Smooth muscle cell (in vitro differentiated cells): Measurements from ENCODE around the gene IL6ST. TPM values are rescaled to one million over a fixed set of nuclear protein-coding genes. Genes with fewer than 3 reads are reported as not detected.
A peak's percentile ranks its signal among the peaks of the same experiment; 100 is the strongest.

Experiments used
- DNase-seq: peaks from one replicate; lab custom pipeline; 2025; ENCODE audit not compliant: unreplicated experiment; lab: John Stamatoyannopoulos, UW
- H2AFZ ChIP-seq: fragments of 200-600 bp; sonication (generic); 2 replicates; pipeline ENCODE4 v1.6.0; 2016; ENCODE audit warnings: antibody characterized with exemption, low read depth, mild to moderate bottlenecking
- H3F3A ChIP-seq: fragments of 200-600 bp; sonication (generic); 2 replicates; pipeline ENCODE4 v1.6.0; 2017; ENCODE audit warnings: antibody characterized with exemption, low read depth
- H3K27ac ChIP-seq: fragments of 200-600 bp; sonication (generic); 2 replicates; pipeline ENCODE4 v1.5.1; 2016; ENCODE audit warnings: low read depth, mild to moderate bottlenecking
- H3K27me3 ChIP-seq: fragments of 200-600 bp; sonication (generic); 2 replicates; pipeline ENCODE4 v1.6.1; 2016; ENCODE audit warnings: low read depth, mild to moderate bottlenecking
- H3K36me3 ChIP-seq: fragments of 200-600 bp; sonication (generic); 2 replicates; pipeline ENCODE4 v1.5.1; 2016; ENCODE audit warnings: low read depth
- H3K4me1 ChIP-seq: fragments of 200-600 bp; sonication (generic); 2 replicates; pipeline ENCODE4 v1.5.1; 2016; ENCODE audit warnings: low read depth
- H3K4me2 ChIP-seq: fragments of 200-600 bp; sonication (generic); 2 replicates; pipeline ENCODE4 v1.6.0; 2016; ENCODE audit warnings: mild to moderate bottlenecking
- H3K4me3 ChIP-seq: fragments of 200-600 bp; sonication (generic); 2 replicates; pipeline ENCODE4 v1.5.1; 2016; ENCODE audit warnings: mild to moderate bottlenecking
- H3K79me2 ChIP-seq: fragments of 200-600 bp; sonication (generic); 2 replicates; pipeline ENCODE4 v1.6.0; 2016; ENCODE audit warnings: low read depth, mild to moderate bottlenecking
- H3K9ac ChIP-seq: fragments of 200-600 bp; sonication (generic); 2 replicates; pipeline ENCODE4 v1.6.0; 2016; ENCODE audit warnings: low read depth
- H3K9me3 ChIP-seq: fragments of 200-600 bp; sonication (generic); replicated peaks from 2 replicates; pipeline ENCODE4 v1.5.1; 2016; ENCODE audit warnings: low read depth
- H4K20me1 ChIP-seq: fragments of 200-600 bp; sonication (generic); 2 replicates; pipeline ENCODE4 v1.6.0; 2016; ENCODE audit warnings: low read depth
- WGBS: methylation state at CpG from one replicate; pipeline ENCODE4 v1.1.7; 2016; ENCODE audit warnings: low lambda C conversion rate; 5-methylcytosine and 5-hydroxymethylcytosine counted together
- polyA plus RNA-seq: library from polyadenylated mRNA; unstranded; fragments of >200 nt; fragmentation: Nextera tagmentation; extraction: Ambion mirVana; gene quantifications from 2 replicates; pipeline ENCODE4 v1.2.1, GENCODE V29; 2016
- total RNA-seq: library from RNA; depleted of rRNA; stranded (reverse); fragments of >200 nt; gene quantifications from 2 replicates; pipeline ENCODE4 v1.2.3, GENCODE V29; 2014
- TF ChIP-seq, protein P1 (sequence below): fragments of 200-600 bp; sonication (generic); IDR thresholded peaks from 2 replicates; pipeline ENCODE4 v1.5.1; 2017; ENCODE audit warnings: borderline replicate concordance, mild to moderate bottlenecking, antibody characterized with exemption; ENCODE audit not compliant: insufficient read depth, poor library complexity, severe bottlenecking

The IL6ST gene
- total and polyA plus RNA-seq, 2 experiments from 2014 or later, result 555 to 1,401 TPM

- WGBS, result 87% methylated on average over 10 of the region's 10 CpGs
- Histone ChIP-seq H3K27ac (no peak overlapping the region), H3K27me3 (no peaks in the 10 kb centered on the region), H3K4me1 (no peaks in the 10 kb centered on the region), H2AFZ (no peak overlapping the region), H3K4me3 (no peak overlapping the region), H3K79me2 (no peaks in the 10 kb centered on the region), H4K20me1 (no peaks in the 10 kb centered on the region), H3K4me2 (no peak overlapping the region), H3F3A (no peaks in the 10 kb centered on the region), H3K9ac (no peak overlapping the region), H3K9me3 (no peaks in the 10 kb centered on the region), H3K36me3 (no peaks in the 10 kb centered on the region)
- no peak for DNase-seq
- TF ChIP-seq, protein P1, sequence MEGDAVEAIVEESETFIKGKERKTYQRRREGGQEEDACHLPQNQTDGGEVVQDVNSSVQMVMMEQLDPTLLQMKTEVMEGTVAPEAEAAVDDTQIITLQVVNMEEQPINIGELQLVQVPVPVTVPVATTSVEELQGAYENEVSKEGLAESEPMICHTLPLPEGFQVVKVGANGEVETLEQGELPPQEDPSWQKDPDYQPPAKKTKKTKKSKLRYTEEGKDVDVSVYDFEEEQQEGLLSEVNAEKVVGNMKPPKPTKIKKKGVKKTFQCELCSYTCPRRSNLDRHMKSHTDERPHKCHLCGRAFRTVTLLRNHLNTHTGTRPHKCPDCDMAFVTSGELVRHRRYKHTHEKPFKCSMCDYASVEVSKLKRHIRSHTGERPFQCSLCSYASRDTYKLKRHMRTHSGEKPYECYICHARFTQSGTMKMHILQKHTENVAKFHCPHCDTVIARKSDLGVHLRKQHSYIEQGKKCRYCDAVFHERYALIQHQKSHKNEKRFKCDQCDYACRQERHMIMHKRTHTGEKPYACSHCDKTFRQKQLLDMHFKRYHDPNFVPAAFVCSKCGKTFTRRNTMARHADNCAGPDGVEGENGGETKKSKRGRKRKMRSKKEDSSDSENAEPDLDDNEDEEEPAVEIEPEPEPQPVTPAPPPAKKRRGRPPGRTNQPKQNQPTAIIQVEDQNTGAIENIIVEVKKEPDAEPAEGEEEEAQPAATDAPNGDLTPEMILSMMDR, result no peak
Observed at GRCh38 chr5:55913466-55914413, 81.0 kb downstream of the IL6ST start.

GRCh38 chr5:55911784-55912653 lies 82.7 kb downstream of the IL6ST start:
- Histone ChIP-seq H3K4me1 (no peaks in the 10 kb centered on the region), H3K36me3 (no peaks in the 10 kb centered on the region), H3K79me2 (no peaks in the 10 kb centered on the region), H2AFZ (no peak overlapping the region), H3K27ac (peak overlapping the region; percentile 5), H3K9me3 (no peaks in the 10 kb centered on the region), H3K4me2 (no peak overlapping the region), H3K27me3 (no peaks in the 10 kb centered on the region), H3K9ac (no peak overlapping the region), H4K20me1 (no peaks in the 10 kb centered on the region), H3F3A (no peaks in the 10 kb centered on the region), H3K4me3 (no peak overlapping the region)
- TF ChIP-seq, protein P1, result no peak
- 82% methylated on average over 2 of the region's 2 CpGs for WGBS
- no peak for DNase-seq

GRCh38 chr5:55908804-55909203 lies 86.0 kb downstream of the IL6ST start:
- H3K4me3 ChIP-seq, result no peak overlapping the region
- H2AFZ ChIP-seq, result no peak overlapping the region
- no peak for DNase-seq
- H3K9me3 ChIP-seq, result no peaks in the 10 kb centered on the region
- no peaks in the 10 kb centered on the region for H4K20me1 ChIP-seq
- no peak overlapping the region for H3K9ac ChIP-seq
- TF ChIP-seq, protein P1, result no peak
- H3K4me2 ChIP-seq, result no peak overlapping the region
- H3F3A ChIP-seq, result no peaks in the 10 kb centered on the region
- H3K27ac ChIP-seq, result no peak overlapping the region
- H3K36me3 ChIP-seq, result no peaks in the 10 kb centered on the region
- no peaks in the 10 kb centered on the region for H3K79me2 ChIP-seq
- 0% methylated on average over 1 of the region's 1 CpG for WGBS
- H3K27me3 ChIP-seq, result no peaks in the 10 kb centered on the region
- no peaks in the 10 kb centered on the region for H3K4me1 ChIP-seq
